GM15510 (cell line): Measurements from ENCODE around the gene ACSS2.

ENCODE experiments used
- POLR2A ChIP-seq: IDR thresholded peaks from 3 replicates; pipeline ENCODE4 v1.6.1; 2011; ENCODE audit warnings: borderline replicate concordance; ENCODE audit not compliant: insufficient read length; ENCODE audit errors: extremely low read depth

Gene ACSS2

GRCh38 chr20:34888468-34888867 is 12.1 kb downstream of the ACSS2 start:
- TF ChIP-seq POLR2A, result no peak

GRCh38 chr20:34891166-34892062 is 15.0 kb downstream of the ACSS2 start:
- TF ChIP-seq POLR2A, result no peak

GRCh38 chr20:34892671-34893070 is 16.3 kb downstream of the ACSS2 start:
- no peak for TF ChIP-seq POLR2A

GRCh38 chr20:34894723-34895122 is 18.3 kb downstream of the ACSS2 start:
- TF ChIP-seq POLR2A, result no peak

- no peak for TF ChIP-seq POLR2A
These were observed 19.1 kb downstream of the ACSS2 start for GRCh38 chr20:34895465-34895864.

- TF ChIP-seq POLR2A, result no peak
These were observed 19.7 kb downstream of the ACSS2 start for GRCh38 chr20:34896086-34896621.

- TF ChIP-seq POLR2A, result no peak
These were observed 27.8 kb downstream of the ACSS2 start for GRCh38 chr20:34904202-34904621.

GRCh38 chr20:34907616-34908469 is 31.4 kb downstream of the ACSS2 start:
- no peak for TF ChIP-seq POLR2A

- TF ChIP-seq POLR2A, result no peak
These were observed 38.7 kb downstream of the ACSS2 start for GRCh38 chr20:34915131-34915530.

- no peak for TF ChIP-seq POLR2A
These were observed 39.5 kb downstream of the ACSS2 start for GRCh38 chr20:34915749-34916455.

- TF ChIP-seq POLR2A, result no peak
These were observed 40.5 kb downstream of the ACSS2 start for GRCh38 chr20:34916774-34917354.

- TF ChIP-seq POLR2A, result no peak
These were observed 43.6 kb downstream of the ACSS2 start for GRCh38 chr20:34920055-34920454.

GRCh38 chr20:34921436-34921835 is 45.0 kb downstream of the ACSS2 start:
- TF ChIP-seq POLR2A, result no peak

- no peak for TF ChIP-seq POLR2A
These were observed 46.4 kb downstream of the ACSS2 start for GRCh38 chr20:34922654-34923381.

GRCh38 chr20:34923414-34923813 is 47.0 kb downstream of the ACSS2 start:
- no peak for TF ChIP-seq POLR2A

GRCh38 chr20:34925341-34925740 is 48.9 kb downstream of the ACSS2 start:
- no peak for TF ChIP-seq POLR2A
